Thyroid gland (tissue), 4 donors: Measurements from ENCODE around the gene BAK1. TPM values are rescaled to one million over a fixed set of nuclear protein-coding genes. Genes with fewer than 3 reads are reported as not detected.

Experiments
- DNase-seq, 2 donors: peaks; one replicate each; pipeline ENCODE4 v3.0.0-alpha.2; 2019
- H3K27ac ChIP-seq, 3 donors: fragments of 200-600 bp; sonication (generic); 1 replicate in 2 of 3; 2 replicates in 1 of 3; pipeline ENCODE4 v1.5.1; 2016 to 2019; ENCODE audit warnings: mild to moderate bottlenecking in 1 of 3, moderate library complexity in 1 of 3
- H3K27me3 ChIP-seq: fragments of 200-600 bp; sonication (generic); one replicate; pipeline ENCODE4 v1.5.1; 2019
- H3K36me3 ChIP-seq, 2 donors: fragments of 200-600 bp; sonication (generic); one replicate each; pipeline ENCODE4 v1.5.1; 2016 to 2019
- H3K4me1 ChIP-seq, 2 donors: fragments of 200-600 bp; sonication (generic); one replicate each; pipeline ENCODE4 v1.5.1; 2017 to 2019
- H3K4me3 ChIP-seq, 3 donors: fragments of 200-600 bp; sonication (generic); replicated peaks in 1 of 3; 1 replicate in 2 of 3; 2 replicates in 1 of 3; pipeline ENCODE4 v1.5.1; 2016; ENCODE audit warnings: mild to moderate bottlenecking in 1 of 3
- H3K9me3 ChIP-seq: fragments of 200-600 bp; sonication (generic); one replicate; pipeline ENCODE4 v1.5.1; 2017
- POLR2A ChIP-seq, 2 donors: fragments of 450-650 bp; IDR thresholded peaks; one replicate each; pipeline ENCODE4 v1.6.1; 2017; ENCODE audit warnings: antibody characterized with exemption in 2 of 2, mild to moderate bottlenecking in 2 of 2, moderate library complexity in 1 of 2
- WGBS, 2 donors: methylation state at CpG; one replicate each; pipeline ENCODE4 v1.1.5; 2017; 5-methylcytosine and 5-hydroxymethylcytosine counted together
- intact Hi-C: fragments of 100-400 bp; cut with DNase I; formaldehyde crosslinking; loops from one replicate; pipeline ENCODE4 v1.15.1; 2023
- total RNA-seq, 4 donors: library from RNA; depleted of rRNA; stranded (reverse); fragments of >200 nt; gene quantifications; one replicate each; pipeline ENCODE4 v1.2.3, GENCODE V29; 2016
- TF ChIP-seq, protein P1 (sequence below), 6 experiments: fragments of 200-600 bp in 3 of 6; fragments of 450-650 bp in 3 of 6; sonication (generic) in 3 of 6; IDR thresholded peaks; one replicate each; pipeline ENCODE4 v1.5.1; 2016 to 2019; ENCODE audit warnings: antibody characterized with exemption in 6 of 6, mild to moderate bottlenecking in 2 of 6, inconsistent platforms in 1 of 6, moderate library complexity in 1 of 6

Gene BAK1
- total RNA-seq, 4 donors from 2014 or later: 2.3 to 8.5 (median 4.6) TPM

DNA sequence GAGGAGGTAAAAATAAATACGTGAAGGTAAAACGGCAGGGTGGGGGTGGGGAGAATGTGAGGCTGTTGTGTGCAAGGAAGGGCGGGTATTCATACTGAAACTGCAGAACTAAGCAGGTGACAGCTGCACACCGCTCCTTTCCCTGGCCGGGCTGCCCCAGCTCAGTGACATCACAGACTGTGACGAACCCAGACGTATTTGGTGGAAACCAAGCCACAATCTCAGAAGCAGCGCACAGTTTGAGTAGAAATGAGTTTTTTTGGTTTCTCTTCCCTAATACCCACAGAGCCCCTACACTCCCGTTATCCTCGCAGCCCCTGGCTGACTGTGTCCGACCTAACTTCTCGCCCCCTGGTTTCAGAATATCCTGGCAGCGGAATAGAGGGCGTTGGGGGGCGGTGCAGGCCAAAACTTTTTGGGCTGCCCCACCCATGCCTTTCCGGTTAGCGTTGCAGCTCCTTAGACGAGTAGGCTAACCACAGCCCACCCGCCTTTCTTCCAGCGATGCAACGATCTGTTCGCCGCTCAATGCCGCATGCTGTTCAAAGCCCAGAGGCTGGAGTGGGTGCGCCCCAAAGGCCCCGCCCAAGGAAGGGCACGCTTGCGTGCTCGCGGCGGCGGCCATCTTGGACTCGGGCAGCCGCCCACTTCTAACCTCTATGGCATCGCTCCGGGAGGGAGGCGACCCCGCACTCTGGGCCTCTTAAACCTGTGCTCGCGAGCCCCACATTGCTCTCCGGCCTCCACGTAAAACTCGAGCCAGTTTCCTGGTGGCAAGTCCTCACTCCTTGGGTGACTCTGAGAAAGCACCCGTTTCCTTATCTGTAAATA, 9.1 kb downstream of the BAK1 start:
- H3K27me3 ChIP-seq: no peaks in the 10 kb centered on the region
- H3K27ac ChIP-seq: peak overlapping the region; percentile 56 to 75 (median 59)
- H3K9me3 ChIP-seq: no peaks in the 10 kb centered on the region
- intact Hi-C loops: no loop called here
- H3K4me3 ChIP-seq: peak overlapping the region in 2 of 3 donors; percentile 42 to 69
- H3K4me1 ChIP-seq: peaks cover 4 to 6% of the 10 kb centered on the region in 2 donors
- H3K36me3 ChIP-seq: peaks cover 18 to 20% of the 10 kb centered on the region in 2 donors
- DNase-seq: peak; percentile 76 to 79
- peak in 1 of 2 donors; percentile 54 for TF ChIP-seq POLR2A (IDR thresholded peaks at IDR 0.05)
- TF ChIP-seq, protein P1, sequence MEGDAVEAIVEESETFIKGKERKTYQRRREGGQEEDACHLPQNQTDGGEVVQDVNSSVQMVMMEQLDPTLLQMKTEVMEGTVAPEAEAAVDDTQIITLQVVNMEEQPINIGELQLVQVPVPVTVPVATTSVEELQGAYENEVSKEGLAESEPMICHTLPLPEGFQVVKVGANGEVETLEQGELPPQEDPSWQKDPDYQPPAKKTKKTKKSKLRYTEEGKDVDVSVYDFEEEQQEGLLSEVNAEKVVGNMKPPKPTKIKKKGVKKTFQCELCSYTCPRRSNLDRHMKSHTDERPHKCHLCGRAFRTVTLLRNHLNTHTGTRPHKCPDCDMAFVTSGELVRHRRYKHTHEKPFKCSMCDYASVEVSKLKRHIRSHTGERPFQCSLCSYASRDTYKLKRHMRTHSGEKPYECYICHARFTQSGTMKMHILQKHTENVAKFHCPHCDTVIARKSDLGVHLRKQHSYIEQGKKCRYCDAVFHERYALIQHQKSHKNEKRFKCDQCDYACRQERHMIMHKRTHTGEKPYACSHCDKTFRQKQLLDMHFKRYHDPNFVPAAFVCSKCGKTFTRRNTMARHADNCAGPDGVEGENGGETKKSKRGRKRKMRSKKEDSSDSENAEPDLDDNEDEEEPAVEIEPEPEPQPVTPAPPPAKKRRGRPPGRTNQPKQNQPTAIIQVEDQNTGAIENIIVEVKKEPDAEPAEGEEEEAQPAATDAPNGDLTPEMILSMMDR (IDR thresholded peaks at IDR 0.05): no peak
- 1 to 6% methylated on average over 20 to 40 of the region's 44 CpGs for WGBS, 2 donors

DNA sequence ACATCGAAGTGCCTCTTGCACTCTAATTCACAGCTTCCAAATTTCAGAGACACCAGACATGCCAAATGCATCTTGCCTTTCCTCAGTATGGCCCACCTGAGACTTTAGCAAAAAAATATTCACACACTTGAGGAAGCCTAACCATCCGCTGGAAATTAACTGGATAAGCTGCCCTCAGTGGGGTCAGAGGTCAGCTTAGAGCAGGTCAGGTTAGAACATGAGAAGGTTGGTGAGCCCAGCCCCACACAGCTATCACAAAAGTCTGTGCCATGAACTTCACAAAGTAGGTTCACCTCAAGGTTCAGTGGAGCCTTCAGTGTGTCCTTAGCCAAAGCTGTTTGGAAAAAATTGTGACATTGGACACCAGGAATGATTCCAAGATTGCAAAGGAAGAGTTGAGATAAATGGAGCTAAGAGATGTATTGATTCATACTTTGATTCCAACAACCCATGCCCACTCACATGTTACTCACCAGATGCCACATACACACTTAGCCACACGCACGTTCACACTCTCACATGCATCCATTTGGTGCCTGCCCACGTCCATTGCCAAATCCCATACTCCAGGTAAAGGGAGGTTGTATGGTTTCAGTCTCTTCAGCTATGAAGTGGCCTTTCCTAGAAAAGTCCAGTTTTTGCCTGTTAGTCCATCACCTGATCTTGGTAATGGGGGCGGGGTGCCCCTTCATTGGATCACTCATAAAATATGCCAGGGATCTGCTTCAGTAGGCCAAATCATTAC, 11.1 kb downstream of the BAK1 start:
- Histone ChIP-seq H3K4me1 (peaks cover 4 to 6% of the 10 kb centered on the region in 2 donors), H3K27me3 (no peaks in the 10 kb centered on the region), H3K4me3 (no peak overlapping the region), H3K36me3 (peaks cover under 1 to 3% of the 10 kb centered on the region in 2 donors), H3K9me3 (no peaks in the 10 kb centered on the region), H3K27ac (no peak overlapping the region)
- intact Hi-C loops: no loop called here
- 98% methylated on average over 6 of the region's 6 CpGs for WGBS, 2 donors
- TF ChIP-seq, protein P1 (IDR thresholded peaks at IDR 0.05): no peak
- DNase-seq: no peak

DNA sequence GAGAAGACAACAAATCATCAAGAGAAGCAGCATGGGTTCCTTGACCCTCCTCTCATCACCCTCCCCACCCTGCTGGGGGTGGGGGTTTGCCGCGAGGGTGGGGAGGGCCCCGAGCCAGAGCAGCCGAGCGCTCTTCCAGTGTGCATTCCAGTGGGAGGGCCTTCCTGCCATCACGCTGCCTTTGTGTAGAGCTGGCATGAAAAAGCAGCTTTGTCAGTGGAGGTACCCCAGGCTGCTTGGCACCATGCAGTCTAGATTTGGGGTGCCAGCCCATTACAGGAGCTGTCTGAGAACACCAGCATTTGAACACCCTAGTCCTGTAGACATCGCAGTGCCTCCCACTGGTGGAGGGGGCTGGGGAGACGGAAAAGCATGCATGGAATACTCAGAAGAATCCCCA, 12.2 kb downstream of the BAK1 start:
- DNase-seq: no peak
- no peaks in the 10 kb centered on the region for H3K9me3 ChIP-seq
- intact Hi-C loops: no loop called here
- 50 to 84% methylated on average over 2 to 8 of the region's 8 CpGs for WGBS, 2 donors
- no peak overlapping the region for H3K4me3 ChIP-seq
- H3K27ac ChIP-seq: no peak overlapping the region
- H3K4me1 ChIP-seq: peaks cover 4 to 6% of the 10 kb centered on the region in 2 donors
- no peaks in the 10 kb centered on the region for H3K36me3 ChIP-seq
- TF ChIP-seq, protein P1 (IDR thresholded peaks at IDR 0.05): no peak
- no peak for TF ChIP-seq POLR2A (IDR thresholded peaks at IDR 0.05)
- no peaks in the 10 kb centered on the region for H3K27me3 ChIP-seq

DNA sequence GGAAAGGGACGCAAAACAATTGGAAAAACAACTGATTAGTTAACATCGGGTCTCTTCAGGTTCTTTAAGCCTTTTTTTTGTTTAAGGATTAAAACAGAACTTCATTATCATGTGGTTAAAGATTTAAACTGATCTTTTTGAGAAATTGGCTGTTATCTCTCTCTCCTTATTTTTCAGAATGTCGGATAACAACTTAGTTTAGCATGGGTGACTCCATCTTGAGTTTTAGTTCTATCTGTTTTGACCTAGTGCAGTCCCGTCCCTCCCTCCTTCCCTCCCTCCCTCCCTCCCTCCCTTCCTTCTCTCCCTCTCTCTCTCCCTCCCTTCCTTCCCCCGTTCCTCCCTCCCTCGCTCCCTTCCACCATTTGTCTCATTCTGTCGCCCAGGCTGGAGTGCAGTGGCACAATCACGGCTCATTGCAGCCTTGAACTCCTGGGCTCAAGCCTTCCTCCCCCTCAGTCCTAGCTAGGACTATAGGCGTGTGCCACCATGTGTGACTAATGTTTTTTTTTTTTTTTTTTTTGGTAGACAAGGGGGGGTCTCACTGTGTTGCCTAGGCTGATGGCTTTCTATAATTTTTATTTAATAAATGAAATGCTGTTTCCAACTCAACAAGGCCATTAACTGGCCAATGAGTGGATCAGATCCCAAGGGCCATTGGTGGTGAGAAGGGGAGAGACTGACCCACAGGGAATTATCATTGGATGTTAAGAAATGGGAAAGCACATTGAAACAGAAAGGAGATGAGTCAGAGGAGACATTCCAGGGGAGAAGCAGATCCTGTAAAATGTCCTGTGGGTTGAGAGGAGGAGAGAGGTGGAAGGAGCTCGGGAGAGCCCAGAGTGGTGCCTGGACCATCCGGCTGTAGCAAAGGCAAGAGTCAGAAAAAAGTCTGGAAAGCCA, 13.6 kb downstream of the BAK1 start:
- intact Hi-C loops: no loop called here
- Histone ChIP-seq H3K36me3 (no peaks in the 10 kb centered on the region), H3K4me1 (peaks cover 0 to under 1% of the 10 kb centered on the region in 2 donors), H3K27ac (no peak overlapping the region), H3K27me3 (no peaks in the 10 kb centered on the region), H3K9me3 (no peaks in the 10 kb centered on the region), H3K4me3 (no peak overlapping the region)
- no peak for DNase-seq
- 69 to 70% methylated on average over 11 of the region's 11 CpGs for WGBS, 2 donors
- TF ChIP-seq, protein P1 (IDR thresholded peaks at IDR 0.05): no peak
- no peak for TF ChIP-seq POLR2A (IDR thresholded peaks at IDR 0.05)
